Heart right ventricle (tissue), 16 donors: ENCODE measurements around the gene BOK. TPM values are rescaled to one million over a fixed set of nuclear protein-coding genes. Genes with fewer than 3 reads are reported as not detected.
A peak's percentile ranks its signal among the peaks of the same experiment; 100 is the strongest.

ENCODE experiments used
- ATAC-seq, 8 donors: fragments of 200-7000 bp; cut with Tn5 transposase; one replicate each; pipeline ENCODE4 v1.9.1; 2020; ENCODE audit warnings: mild to moderate bottlenecking in 8 of 8, moderate library complexity in 8 of 8, moderate number of reproducible peaks in 1 of 8
- DNase-seq, 2 donors: peaks; one replicate each; pipeline ENCODE4 v3.0.0-alpha.2; 2020
- H3K27ac ChIP-seq, 10 donors: fragments of 200-600 bp; sonication (generic) in 2 of 10; one replicate each; pipeline versions ENCODE4 v1.5.0 to v1.8.0; 2020 to 2022; ENCODE audit warnings: mild to moderate bottlenecking in 3 of 10
- H3K27me3 ChIP-seq, 7 donors: fragments of 200-600 bp; one replicate each; pipeline ENCODE4 v1.8.0; 2021 to 2022; ENCODE audit warnings: mild to moderate bottlenecking in 2 of 7
- H3K36me3 ChIP-seq, 9 donors: fragments of 200-600 bp; sonication (generic) in 1 of 9; one replicate each; pipeline versions ENCODE4 v1.5.0 to v1.8.0; 2020 to 2022; ENCODE audit warnings: mild to moderate bottlenecking in 2 of 9
- H3K4me1 ChIP-seq, 9 donors: fragments of 200-600 bp; sonication (generic) in 1 of 9; one replicate each; pipeline versions ENCODE4 v1.5.0 to v1.8.0; 2020 to 2022; ENCODE audit warnings: mild to moderate bottlenecking in 4 of 9
- H3K4me3 ChIP-seq, 10 donors: fragments of 200-600 bp; sonication (generic) in 2 of 10; one replicate each; pipeline versions ENCODE4 v1.5.0 to v1.8.0; 2020 to 2022; ENCODE audit warnings: mild to moderate bottlenecking in 7 of 10, moderate library complexity in 2 of 10
- H3K9me3 ChIP-seq, 11 donors: fragments of 200-600 bp in 10 of 11; sonication (generic) in 2 of 11; one replicate each; pipeline versions ENCODE4 v1.5.0 to v1.8.0; 2013 to 2022; ENCODE audit warnings: mild to moderate bottlenecking in 2 of 11, control low read depth in 1 of 11, moderate library complexity in 1 of 11
- CTCF ChIP-seq, 9 donors: fragments of 200-600 bp; sonication (generic) in 2 of 9; IDR thresholded peaks; one replicate each; pipeline versions ENCODE4 v1.5.0 to v1.8.0; 2021 to 2022; ENCODE audit warnings: antibody characterized with exemption in 9 of 9, mild to moderate bottlenecking in 5 of 9, moderate library complexity in 1 of 9
- WGBS, 2 donors: extraction: QIAGEN DNeasy Blood & Tissue Kit; methylation state at CpG; one replicate each; pipeline ENCODE4 v1.1.7; 2013; ENCODE audit warnings: inconsistent platforms in 1 of 2; 5-methylcytosine and 5-hydroxymethylcytosine counted together
- intact Hi-C, 10 donors: fragments of 100-400 bp; cut with DNase I; formaldehyde crosslinking; loops; one replicate each; pipeline versions ENCODE4 v1.11.1 to v1.14.2; 2022
- polyA plus RNA-seq, 2 donors: library from polyadenylated mRNA; stranded (reverse); fragments of 200-250 nt; gene quantifications; one replicate each; pipeline ENCODE4 v1.2.3, GENCODE V29; 2013
- total RNA-seq, 10 donors: library from RNA; stranded (reverse); fragmentation: NEBNext Ultra II Directional in 3 of 10; extraction: Animal tissue kit (Norgen Biotek cat#: 25700) in 3 of 10; gene quantifications; one replicate each; pipeline versions ENCODE4 v1.2.1 to v1.2.4, GENCODE V29; 2021 to 2023
- donor health status: Arrhythmogenic right ventricular cardiomyopathy.
- donor health status: ischemic (EF 13 %, LVEDD 7.1; RV severe dilation, severe dysfunction).
- donor health status: healthy with polysubstance abuse.
- donor health status: DM: no; HTN: yes; CAD: no.
- donor health status: DM: no; HTN: no; CAD: no.
- donor health status: ischemic (EF 25% LVEDD 6.9; RV normal size, moderate dysfunction).
- donor health status: ischemic (EF 25% LVEDD 5.7; RV mildly dilated, moderate dysfunction).
- donor health status: healthy.
- donor health status: DM: yes; HTN: yes; CAD: no.
- donor health status: Ischemic cardiomyopathy.
- donor health status: ischemic (EF 35%, LVEDD 5.7; RV mildly dilated, moderate dysfunction).
- donor health status: nonischemic (EF 11% LVEDD 7.7; RV severe dilation, severe dysfunction).
- donor health status: DM: yes; HTN: yes; CAD: no.
- donor health status: PGD.
- donor health status: ischemic (EF 29% LVEDD 5.4; RV normal size, mild dysfunction).
- donor health status: nonischemic (EF 23%, LVEDD 6.1; RV moderate dilation, normal function).

Gene BOK
- total and polyA plus RNA-seq, 12 donors: 1.6 to 15.6 (median 3.3) TPM

DNA sequence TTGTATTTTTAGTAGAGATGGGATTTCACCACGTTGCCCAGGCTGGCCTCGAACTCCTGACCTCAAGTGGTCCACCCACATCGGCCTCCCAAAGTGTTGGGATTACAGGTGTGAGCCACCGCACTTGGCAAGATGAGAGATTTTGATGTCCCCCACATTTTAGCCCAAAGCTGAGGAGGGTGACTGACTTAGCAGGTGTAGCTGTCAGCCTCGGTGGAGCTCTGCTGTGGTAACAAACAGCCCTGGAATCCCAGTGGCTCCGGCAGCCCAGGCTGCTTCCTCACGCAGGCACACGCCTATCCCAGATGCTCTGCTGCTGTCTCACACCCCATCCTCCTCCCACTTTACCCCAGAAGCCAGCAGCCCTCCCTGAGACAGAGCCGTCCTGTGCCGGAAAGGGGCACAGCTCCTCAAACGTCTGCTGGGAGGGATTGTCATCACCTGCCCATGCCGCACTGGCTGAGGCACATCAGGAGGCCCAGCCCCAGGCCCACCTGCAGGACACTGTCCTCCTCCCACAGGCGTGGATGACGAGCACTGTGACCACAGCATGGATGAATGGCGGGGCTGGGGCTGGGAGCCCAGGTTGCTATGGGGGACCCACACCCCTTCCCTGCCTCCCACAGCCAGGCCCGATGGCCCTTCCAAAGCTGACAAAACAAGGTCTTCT lies 10.6 kb upstream of the BOK start:
- intact Hi-C loops: loop anchor here in 1 of 10 donors (5.0 kb wide), 1 partner anchor 636 kb away; no protein-coding TSS in a partner anchor
- ATAC-seq (peak in 1 of 8 donors; percentile 10), DNase-seq (no peak)
- H3K4me1 ChIP-seq: peaks cover 4 to 32% (median 13%) of the 10 kb centered on the region in 9 donors
- 91 to 93% methylated on average over 16 of the region's 16 CpGs for WGBS, 2 donors
- H3K36me3 ChIP-seq: no peaks in the 10 kb centered on the region
- H3K9me3 ChIP-seq: no peaks in the 10 kb centered on the region
- no peak for TF ChIP-seq CTCF (IDR thresholded peaks at IDR 0.05)
- no peak overlapping the region for H3K27ac ChIP-seq
- peaks cover 0 to 49% (median 7%) of the 10 kb centered on the region in 7 donors for H3K27me3 ChIP-seq
- no peak overlapping the region for H3K4me3 ChIP-seq

GRCh38 chr2:241548451-241548835 lies 10.1 kb upstream of the BOK start:
- Histone ChIP-seq H3K27ac (no peak overlapping the region), H3K36me3 (no peaks in the 10 kb centered on the region), H3K9me3 (no peaks in the 10 kb centered on the region), H3K27me3 (peaks cover 0 to 48% (median 7%) of the 10 kb centered on the region in 7 donors), H3K4me3 (no peak overlapping the region), H3K4me1 (peaks cover 4 to 32% (median 13%) of the 10 kb centered on the region in 9 donors)
- WGBS, 2 donors: 86 to 91% methylated on average over 3 of the region's 3 CpGs
- no peak for TF ChIP-seq CTCF (IDR thresholded peaks at IDR 0.05)
- intact Hi-C loops: loop anchor here in 1 of 10 donors (5.0 kb wide), 1 partner anchor 636 kb away; no protein-coding TSS in a partner anchor
- no peak for ATAC-seq
- no peak for DNase-seq

DNA sequence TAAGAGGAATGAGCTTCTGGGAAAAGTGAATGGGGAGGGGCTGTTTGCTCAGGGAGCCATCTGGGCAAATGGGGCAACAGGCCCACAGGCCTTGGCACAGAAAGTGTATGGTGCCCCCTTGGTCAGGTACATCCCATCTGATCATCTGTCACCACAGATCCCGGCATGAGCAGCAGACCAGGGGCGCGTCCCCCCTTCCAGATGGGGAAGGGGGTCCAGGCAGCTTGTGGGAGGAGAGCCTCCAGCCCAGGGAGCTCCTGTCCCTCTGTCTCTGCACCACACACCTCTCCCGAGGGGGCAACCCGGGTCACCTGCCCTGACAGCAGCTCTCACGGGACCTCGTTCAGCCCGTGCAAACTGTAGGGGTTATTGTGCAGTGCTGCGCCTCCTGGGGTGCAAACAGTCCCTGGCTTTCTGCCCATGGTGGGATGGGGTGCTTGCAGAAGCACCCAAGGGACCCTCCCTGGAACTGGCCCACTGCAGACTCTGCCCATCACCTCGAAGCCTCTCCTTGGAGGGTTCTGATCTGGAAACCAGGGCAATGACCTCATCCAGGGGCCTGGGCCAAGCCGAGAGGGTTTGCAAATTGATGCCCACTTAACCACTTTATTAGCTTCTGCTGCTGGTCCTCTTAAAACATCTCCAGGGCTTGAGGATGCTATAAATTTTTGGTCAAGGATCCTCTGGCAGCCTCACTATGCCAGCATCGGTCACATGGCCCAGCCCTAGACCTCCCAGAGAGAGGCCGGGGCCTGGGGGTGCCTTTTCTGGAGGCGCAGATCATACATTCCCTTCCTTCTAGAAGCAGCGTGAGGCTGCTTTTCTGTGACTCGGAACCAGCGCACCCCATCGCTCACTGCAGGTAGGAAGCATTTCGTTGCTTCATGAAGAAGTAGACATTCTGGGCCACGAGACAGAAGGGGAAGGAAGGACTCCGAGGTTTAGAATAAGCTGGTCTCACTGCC lies 7.6 kb upstream of the BOK start:
- Histone ChIP-seq H3K9me3 (peaks cover 0 to 4% (median 0%) of the 10 kb centered on the region in 11 donors), H3K27ac (no peak overlapping the region), H3K4me1 (peaks cover 4 to 23% (median 9%) of the 10 kb centered on the region in 9 donors), H3K36me3 (no peaks in the 10 kb centered on the region), H3K27me3 (peaks cover 0 to 48% (median 7%) of the 10 kb centered on the region in 7 donors), H3K4me3 (no peak overlapping the region)
- 86% methylated on average over 21 of the region's 21 CpGs for WGBS, 2 donors
- ATAC-seq (no peak), DNase-seq (no peak)
- intact Hi-C loops: no loop called here
- no peak for TF ChIP-seq CTCF (IDR thresholded peaks at IDR 0.05)

DNA sequence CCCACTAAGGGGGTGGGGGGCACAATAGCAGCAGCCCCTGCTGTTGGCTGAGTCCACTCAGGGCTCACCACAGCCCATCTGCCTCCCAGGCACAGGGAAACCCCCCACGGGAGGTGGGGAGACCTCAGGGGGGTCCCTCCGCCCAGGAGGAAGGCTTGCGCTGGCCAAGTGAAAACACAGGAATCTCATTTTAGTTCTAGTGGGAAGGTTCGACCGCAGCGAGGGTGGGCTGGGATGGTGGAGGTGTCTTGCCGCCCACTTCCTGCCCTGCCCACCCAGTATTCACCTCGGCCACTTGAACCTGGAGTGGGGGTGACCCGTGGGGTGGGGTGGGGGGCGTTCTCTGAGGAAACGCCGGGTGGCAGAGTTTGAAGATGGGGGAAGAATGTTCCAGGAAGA lies 6.9 kb upstream of the BOK start:
- Histone ChIP-seq H3K4me3 (peak overlapping the region in 4 of 10 donors; percentile 7 to 28 (median 12)), H3K27me3 (peaks cover 0 to 45% (median 7%) of the 10 kb centered on the region in 7 donors), H3K36me3 (no peaks in the 10 kb centered on the region), H3K9me3 (peaks cover 0 to 11% (median under 1%) of the 10 kb centered on the region in 11 donors), H3K4me1 (peaks cover 3 to 21% (median 8%) of the 10 kb centered on the region in 9 donors), H3K27ac (peak overlapping the region in 1 of 10 donors; percentile 39)
- no peak for ATAC-seq
- no peak for DNase-seq
- no peak for TF ChIP-seq CTCF (IDR thresholded peaks at IDR 0.05)
- WGBS, 2 donors: 53 to 57% methylated on average over 12 of the region's 12 CpGs
- intact Hi-C loops: no loop called here
